DOHH2 (cell line): ENCODE measurements around the gene TNFRSF13B.

Experiments
- H3F3A ChIP-seq: fragments of 200-600 bp; sonication (generic), shearing (Covaris generic); 2 replicates; pipeline ENCODE4 v1.6.0; 2016; ENCODE audit warnings: antibody characterized with exemption, mild to moderate bottlenecking; ENCODE audit not compliant: control insufficient read depth, insufficient read depth
- H3K27ac ChIP-seq: fragments of 200-600 bp; sonication (generic); 2 replicates; pipeline ENCODE4 v1.5.1; 2014; ENCODE audit warnings: low read depth, mild to moderate bottlenecking, low read length, moderate library complexity
- H3K27me3 ChIP-seq: fragments of 200-600 bp; sonication (generic); 2 replicates; pipeline ENCODE4 v1.6.1; 2014; ENCODE audit warnings: mild to moderate bottlenecking, low read length, mixed read lengths; ENCODE audit not compliant: control insufficient read depth
- H3K36me3 ChIP-seq: fragments of 200-600 bp; sonication (generic); 2 replicates; pipeline ENCODE4 v1.6.1; 2014; ENCODE audit warnings: mild to moderate bottlenecking, low read length, moderate library complexity, mixed read lengths; ENCODE audit not compliant: control insufficient read depth
- H3K4me1 ChIP-seq: fragments of 200-600 bp; sonication (generic); 2 replicates; pipeline ENCODE4 v1.6.1; 2014; ENCODE audit warnings: mild to moderate bottlenecking, low read length, mixed read lengths; ENCODE audit not compliant: control insufficient read depth
- H3K4me2 ChIP-seq: fragments of 200-600 bp; sonication (generic); 2 replicates; pipeline ENCODE4 v1.6.0; 2014; ENCODE audit warnings: mild to moderate bottlenecking, low read length, moderate library complexity
- H3K4me3 ChIP-seq: fragments of 200-600 bp; sonication (generic); 2 replicates; pipeline ENCODE4 v1.5.1; 2014; ENCODE audit warnings: mild to moderate bottlenecking, low read length, mixed read lengths
- H3K79me2 ChIP-seq: fragments of 200-600 bp; sonication (generic); 2 replicates; pipeline ENCODE4 v1.6.1; 2014; ENCODE audit warnings: mild to moderate bottlenecking, low read length, mixed read lengths; ENCODE audit not compliant: control insufficient read depth
- H3K9me2 ChIP-seq: fragments of 200-600 bp; sonication (generic); replicated peaks from 2 replicates; pipeline ENCODE4 v1.6.1; 2014; ENCODE audit warnings: mild to moderate bottlenecking, low read length, mixed read lengths; ENCODE audit not compliant: control insufficient read depth
- H3K9me3 ChIP-seq: fragments of 200-600 bp; sonication (generic); 2 replicates; pipeline ENCODE4 v1.6.1; 2014; ENCODE audit warnings: antibody characterized with exemption, low read length, mixed read lengths; ENCODE audit not compliant: control insufficient read depth, insufficient read depth
- H4K20me1 ChIP-seq: fragments of 200-600 bp; sonication (generic); 2 replicates; pipeline ENCODE4 v1.6.0; 2014; ENCODE audit warnings: low read depth, mild to moderate bottlenecking, antibody characterized with exemption, low read length, moderate library complexity; ENCODE audit not compliant: control insufficient read depth, insufficient read depth
- EZH2phosphoT487 ChIP-seq: fragments of 200-600 bp; sonication (generic); IDR thresholded peaks from 2 replicates; pipeline ENCODE4 v1.6.1; 2017; ENCODE audit warnings: borderline replicate concordance, mild to moderate bottlenecking, antibody characterized with exemption, low read length, moderate library complexity, mixed read lengths
- TF ChIP-seq, protein P1 (sequence below): fragments of 200-600 bp; sonication (generic); IDR thresholded peaks from one replicate; pipeline ENCODE4 v1.5.1; 2014; ENCODE audit warnings: antibody characterized with exemption, mild to moderate bottlenecking, low read depth, low read length; ENCODE audit not compliant: poor library complexity, severe bottlenecking

The TNFRSF13B gene

DNA sequence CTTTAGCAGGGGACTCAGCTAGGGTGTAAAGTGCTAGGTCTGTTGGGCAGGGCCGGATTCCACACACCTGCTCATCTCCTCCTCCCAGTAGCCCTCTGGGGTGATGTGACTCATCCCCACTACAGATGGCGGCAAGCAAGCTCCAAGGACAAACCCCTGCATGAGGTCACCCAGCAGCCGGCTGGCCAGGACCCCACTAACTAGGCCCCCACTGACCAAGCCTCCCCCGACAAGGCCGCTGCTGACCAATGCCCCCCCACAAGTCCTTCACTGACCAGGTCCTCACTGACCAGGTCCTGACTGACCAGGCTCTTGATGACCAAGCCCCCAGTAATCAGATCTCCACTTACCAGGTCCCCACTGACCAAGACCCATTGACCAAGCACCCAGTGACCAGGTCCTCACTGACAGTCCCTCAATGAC, 36.7 kb downstream of the TNFRSF13B start:
- Histone ChIP-seq H3K4me1 (no peaks in the 10 kb centered on the region), H3K9me3 (no peaks in the 10 kb centered on the region), H3F3A (no peaks in the 10 kb centered on the region), H3K27me3 (peaks cover 12% of the 10 kb centered on the region), H3K9me2 (no peaks in the 10 kb centered on the region), H3K79me2 (no peaks in the 10 kb centered on the region), H4K20me1 (no peaks in the 10 kb centered on the region), H3K27ac (no peak overlapping the region), H3K4me3 (no peak overlapping the region), H3K36me3 (no peaks in the 10 kb centered on the region), H3K4me2 (no peak overlapping the region)
- TF ChIP-seq, protein P1, sequence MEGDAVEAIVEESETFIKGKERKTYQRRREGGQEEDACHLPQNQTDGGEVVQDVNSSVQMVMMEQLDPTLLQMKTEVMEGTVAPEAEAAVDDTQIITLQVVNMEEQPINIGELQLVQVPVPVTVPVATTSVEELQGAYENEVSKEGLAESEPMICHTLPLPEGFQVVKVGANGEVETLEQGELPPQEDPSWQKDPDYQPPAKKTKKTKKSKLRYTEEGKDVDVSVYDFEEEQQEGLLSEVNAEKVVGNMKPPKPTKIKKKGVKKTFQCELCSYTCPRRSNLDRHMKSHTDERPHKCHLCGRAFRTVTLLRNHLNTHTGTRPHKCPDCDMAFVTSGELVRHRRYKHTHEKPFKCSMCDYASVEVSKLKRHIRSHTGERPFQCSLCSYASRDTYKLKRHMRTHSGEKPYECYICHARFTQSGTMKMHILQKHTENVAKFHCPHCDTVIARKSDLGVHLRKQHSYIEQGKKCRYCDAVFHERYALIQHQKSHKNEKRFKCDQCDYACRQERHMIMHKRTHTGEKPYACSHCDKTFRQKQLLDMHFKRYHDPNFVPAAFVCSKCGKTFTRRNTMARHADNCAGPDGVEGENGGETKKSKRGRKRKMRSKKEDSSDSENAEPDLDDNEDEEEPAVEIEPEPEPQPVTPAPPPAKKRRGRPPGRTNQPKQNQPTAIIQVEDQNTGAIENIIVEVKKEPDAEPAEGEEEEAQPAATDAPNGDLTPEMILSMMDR = no peak
- no peak for TF ChIP-seq EZH2phosphoT487

DNA sequence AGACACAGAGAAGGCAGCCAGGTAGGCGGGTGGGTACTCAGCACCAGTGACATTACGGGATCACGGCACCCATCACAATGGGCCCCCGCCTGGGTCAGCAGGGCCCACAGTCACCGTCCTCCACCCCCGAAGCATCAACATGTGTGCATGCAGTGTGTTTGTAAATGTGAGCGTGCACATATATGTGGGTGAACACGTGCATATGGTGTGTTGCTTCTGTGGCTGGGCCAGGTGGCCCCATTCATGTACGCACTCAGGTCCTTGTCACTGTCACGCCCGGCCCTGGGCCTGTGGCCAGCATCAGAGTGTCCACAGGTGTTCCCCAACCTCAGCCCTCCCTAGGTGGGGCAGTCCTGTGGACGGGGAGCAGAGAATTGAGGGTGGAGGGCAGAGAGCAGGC, 37.1 kb downstream of the TNFRSF13B start:
- Histone ChIP-seq H3K4me3 (no peak overlapping the region), H3K27ac (no peak overlapping the region), H4K20me1 (no peaks in the 10 kb centered on the region), H3K79me2 (no peaks in the 10 kb centered on the region), H3K9me2 (no peaks in the 10 kb centered on the region), H3K9me3 (no peaks in the 10 kb centered on the region), H3K27me3 (peaks cover 12% of the 10 kb centered on the region), H3K4me2 (no peak overlapping the region), H3K4me1 (no peaks in the 10 kb centered on the region), H3K36me3 (no peaks in the 10 kb centered on the region), H3F3A (no peaks in the 10 kb centered on the region)
- no peak for TF ChIP-seq EZH2phosphoT487
- TF ChIP-seq, protein P1 = no peak

DNA sequence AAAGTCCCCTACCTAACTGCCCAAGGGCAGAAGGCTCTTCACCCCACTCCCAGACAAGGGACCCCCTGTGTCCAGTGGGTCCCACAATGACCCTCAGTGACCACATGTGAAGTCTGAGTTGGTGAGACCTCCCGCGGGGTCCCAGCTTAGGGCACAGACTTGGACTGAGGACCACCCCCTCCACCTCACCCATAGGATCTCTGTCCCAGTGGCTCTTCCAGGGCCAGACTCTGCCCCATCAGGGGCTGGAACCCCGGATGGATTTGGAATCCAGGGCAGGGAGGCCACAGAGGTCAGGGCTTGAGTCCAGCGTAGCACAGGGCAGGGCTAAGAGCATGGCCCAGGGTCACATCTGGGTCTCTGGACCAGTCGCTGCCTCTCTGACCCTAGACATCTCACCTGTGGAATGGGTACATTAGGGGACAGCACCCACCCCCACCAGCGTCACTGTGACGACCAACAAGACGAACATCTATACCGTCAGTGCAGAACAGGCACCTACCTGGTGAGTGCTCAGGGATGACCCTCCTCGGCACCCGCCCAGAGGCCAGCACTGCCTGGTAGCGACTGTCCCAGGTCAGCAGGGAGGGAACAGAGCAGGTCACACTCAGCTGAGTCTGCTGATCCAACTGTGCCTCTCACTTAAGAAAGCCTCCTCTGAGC, 37.7 kb downstream of the TNFRSF13B start:
- Histone ChIP-seq H3K79me2 (no peaks in the 10 kb centered on the region), H3K4me2 (no peak overlapping the region), H3K27me3 (peaks cover 12% of the 10 kb centered on the region), H3K36me3 (no peaks in the 10 kb centered on the region), H3K4me1 (no peaks in the 10 kb centered on the region), H3K4me3 (no peak overlapping the region), H3K27ac (no peak overlapping the region), H3K9me2 (no peaks in the 10 kb centered on the region), H3F3A (no peaks in the 10 kb centered on the region), H4K20me1 (no peaks in the 10 kb centered on the region), H3K9me3 (no peaks in the 10 kb centered on the region)
- TF ChIP-seq, protein P1 = no peak
- TF ChIP-seq EZH2phosphoT487 = no peak
